WTC11 (cell line): ENCODE results near the gene PPTC7. TPM values are rescaled to one million over a fixed set of nuclear protein-coding genes. Genes with fewer than 3 reads are reported as not detected.

Experiments
- ATF1 ChIP-seq: sonication (generic); formaldehyde crosslinking; IDR thresholded peaks from 2 replicates; pipeline ENCODE4 v1.8.1; 2023; ENCODE audit warnings: mild to moderate bottlenecking, moderate library complexity, missing genetic modification reagents
- CBFB ChIP-seq: sonication (generic); formaldehyde crosslinking; IDR thresholded peaks from 2 replicates; pipeline ENCODE4 v1.8.1; 2022; ENCODE audit warnings: mild to moderate bottlenecking, low read depth, missing genetic modification reagents
- ELF4 ChIP-seq: sonication (generic); formaldehyde crosslinking; IDR thresholded peaks from 2 replicates; pipeline ENCODE4 v1.8.1; 2022; ENCODE audit warnings: low read depth, mild to moderate bottlenecking, moderate library complexity, missing genetic modification reagents
- EMX1 ChIP-seq: fragments of 250-450 bp; sonication (Bioruptor Pico); IDR thresholded peaks from 2 replicates; pipeline ENCODE4 v1.8.0; 2021; ENCODE audit warnings: mild to moderate bottlenecking
- FOXP1 ChIP-seq: sonication (generic); formaldehyde crosslinking; IDR thresholded peaks from 2 replicates; pipeline ENCODE4 v1.8.0; 2022; ENCODE audit warnings: missing genetic modification reagents, mild to moderate bottlenecking, moderate library complexity, borderline replicate concordance
- KAT7 ChIP-seq: sonication (generic); formaldehyde crosslinking; IDR thresholded peaks from 2 replicates; pipeline ENCODE4 v1.8.1; 2023; ENCODE audit warnings: missing genetic modification reagents, mild to moderate bottlenecking, borderline replicate concordance
- MXD4 ChIP-seq: fragments of 250-450 bp; sonication (Bioruptor Pico); IDR thresholded peaks from 2 replicates; pipeline ENCODE4 v1.8.0; 2021; ENCODE audit warnings: mild to moderate bottlenecking, moderate library complexity, borderline replicate concordance
- MYBL2 ChIP-seq: sonication (generic); formaldehyde crosslinking; IDR thresholded peaks from 2 replicates; pipeline ENCODE4 v1.8.1; 2023; ENCODE audit warnings: mild to moderate bottlenecking, moderate library complexity, missing genetic modification reagents
- NFE2L1 ChIP-seq: sonication (generic); formaldehyde crosslinking; IDR thresholded peaks from 2 replicates; pipeline ENCODE4 v1.8.1; 2023; ENCODE audit warnings: missing genetic modification reagents
- NR1H2 ChIP-seq: sonication (generic); formaldehyde crosslinking; IDR thresholded peaks from 2 replicates; pipeline ENCODE4 v1.9.0; 2021; ENCODE audit warnings: mild to moderate bottlenecking, moderate library complexity, missing genetic modification reagents
- RORB ChIP-seq: fragments of 250-450 bp; sonication (Bioruptor Pico); IDR thresholded peaks from 2 replicates; pipeline ENCODE4 v1.9.0; 2021; ENCODE audit warnings: mild to moderate bottlenecking
- SOX15 ChIP-seq: fragments of 250-450 bp; sonication (Bioruptor Pico); IDR thresholded peaks from 2 replicates; pipeline ENCODE4 v1.9.0; 2021; ENCODE audit warnings: mild to moderate bottlenecking
- total RNA-seq: library from RNA; stranded (reverse); gene quantifications from 3 replicates; pipeline ENCODE4 v1.2.3, GENCODE V29; 2021
- TF ChIP-seq, protein P1 (sequence below): sonication (generic); formaldehyde crosslinking; IDR thresholded peaks from 2 replicates; pipeline ENCODE4 v1.8.0; 2022; ENCODE audit warnings: mild to moderate bottlenecking, missing genetic modification reagents
- TF ChIP-seq, protein P2 (sequence below): sonication (generic); formaldehyde crosslinking; IDR thresholded peaks from 2 replicates; pipeline ENCODE4 v1.8.1; 2023; ENCODE audit warnings: mild to moderate bottlenecking, moderate library complexity, missing genetic modification reagents
- TF ChIP-seq, protein P3 (sequence below): sonication (generic); formaldehyde crosslinking; IDR thresholded peaks from 2 replicates; pipeline ENCODE4 v1.8.0; 2023; ENCODE audit warnings: missing genetic modification reagents, mild to moderate bottlenecking, borderline replicate concordance
- TF ChIP-seq, protein P4 (sequence below): fragments of 250-450 bp; sonication (Bioruptor Pico); IDR thresholded peaks from 2 replicates; pipeline ENCODE4 v1.9.0; 2021; ENCODE audit warnings: mild to moderate bottlenecking
- TF ChIP-seq, protein P5 (sequence below): sonication (generic); formaldehyde crosslinking; IDR thresholded peaks from 2 replicates; pipeline ENCODE4 v1.8.1; 2023; ENCODE audit warnings: mild to moderate bottlenecking, missing genetic modification reagents
- TF ChIP-seq, protein P6 (sequence below): fragments of 250-450 bp; sonication (Bioruptor Pico); IDR thresholded peaks from 2 replicates; pipeline ENCODE4 v1.9.0; 2021; ENCODE audit warnings: moderate library complexity, mild to moderate bottlenecking, inconsistent platforms, borderline replicate concordance
- TF ChIP-seq, protein P7 (sequence below): sonication (generic); formaldehyde crosslinking; conservative IDR thresholded peaks from 2 replicates; pipeline ENCODE4 v1.8.1; 2023; ENCODE audit warnings: mild to moderate bottlenecking, low read depth, missing genetic modification reagents, moderate library complexity
- TF ChIP-seq, protein P8 (sequence below): sonication (generic); formaldehyde crosslinking; IDR thresholded peaks from 2 replicates; pipeline ENCODE4 v1.8.0; 2022; ENCODE audit warnings: mild to moderate bottlenecking, missing genetic modification reagents
- TF ChIP-seq, protein P9 (sequence below): sonication (generic); formaldehyde crosslinking; IDR thresholded peaks from 2 replicates; pipeline ENCODE4 v1.8.1; 2022; ENCODE audit warnings: missing genetic modification reagents, borderline replicate concordance

PPTC7 gene
- total RNA-seq, 1 experiment from 2014 or later: 15.6 TPM

DNA sequence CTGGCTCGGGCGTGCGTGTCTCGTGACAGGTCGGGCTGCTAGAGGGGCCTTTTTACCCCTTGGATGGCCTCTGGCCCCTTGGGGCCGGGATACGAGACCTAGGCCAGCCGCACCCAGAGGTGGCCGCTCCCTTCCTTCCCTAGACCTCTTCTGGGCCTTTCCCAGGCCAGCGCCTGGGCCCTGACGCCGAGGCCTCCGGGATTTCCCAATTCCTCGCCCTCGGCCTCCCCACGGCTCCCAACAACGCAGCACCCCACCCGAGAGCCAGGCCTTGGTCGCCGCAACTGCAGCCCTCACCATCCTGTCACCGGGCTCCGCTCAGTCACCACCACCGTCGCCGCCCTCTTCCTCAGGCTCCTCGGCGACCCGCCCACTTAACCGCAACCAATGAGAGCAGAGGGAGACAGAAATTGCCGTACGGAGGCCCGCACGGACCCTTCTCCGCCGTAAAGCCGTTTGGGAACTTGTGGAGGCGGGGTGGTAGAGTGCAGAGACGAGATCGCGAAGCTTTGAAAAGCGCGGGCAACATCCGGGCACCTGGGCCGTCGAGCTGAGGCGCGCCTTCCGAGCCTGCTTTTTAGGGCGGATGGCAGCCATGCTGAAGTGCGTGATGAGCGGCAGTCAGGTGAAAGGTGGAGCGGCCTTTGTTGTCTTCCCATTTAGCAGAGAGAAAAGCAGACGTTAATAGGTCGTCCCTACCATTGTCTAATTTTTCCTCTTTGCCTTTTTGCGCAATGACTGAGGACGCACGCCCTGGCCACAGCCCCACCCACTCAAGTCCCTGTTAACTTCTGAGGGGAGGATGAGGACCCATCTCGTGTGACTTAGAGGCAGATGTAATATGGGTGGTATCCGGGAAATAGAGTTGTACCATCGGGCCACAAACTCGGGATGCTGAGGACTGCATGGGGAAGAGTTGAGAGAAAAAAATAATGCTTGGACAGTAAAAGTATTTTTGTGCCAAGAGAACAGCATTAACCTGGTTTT, 81.1 kb downstream of the PPTC7 start, which contains the start of the genes RAD9B and VPS29 (continued):
- TF ChIP-seq, protein P1, sequence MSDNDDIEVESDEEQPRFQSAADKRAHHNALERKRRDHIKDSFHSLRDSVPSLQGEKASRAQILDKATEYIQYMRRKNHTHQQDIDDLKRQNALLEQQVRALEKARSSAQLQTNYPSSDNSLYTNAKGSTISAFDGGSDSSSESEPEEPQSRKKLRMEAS (CRISPR knock-in tag): peak; percentile 100
- TF ChIP-seq, protein P2, sequence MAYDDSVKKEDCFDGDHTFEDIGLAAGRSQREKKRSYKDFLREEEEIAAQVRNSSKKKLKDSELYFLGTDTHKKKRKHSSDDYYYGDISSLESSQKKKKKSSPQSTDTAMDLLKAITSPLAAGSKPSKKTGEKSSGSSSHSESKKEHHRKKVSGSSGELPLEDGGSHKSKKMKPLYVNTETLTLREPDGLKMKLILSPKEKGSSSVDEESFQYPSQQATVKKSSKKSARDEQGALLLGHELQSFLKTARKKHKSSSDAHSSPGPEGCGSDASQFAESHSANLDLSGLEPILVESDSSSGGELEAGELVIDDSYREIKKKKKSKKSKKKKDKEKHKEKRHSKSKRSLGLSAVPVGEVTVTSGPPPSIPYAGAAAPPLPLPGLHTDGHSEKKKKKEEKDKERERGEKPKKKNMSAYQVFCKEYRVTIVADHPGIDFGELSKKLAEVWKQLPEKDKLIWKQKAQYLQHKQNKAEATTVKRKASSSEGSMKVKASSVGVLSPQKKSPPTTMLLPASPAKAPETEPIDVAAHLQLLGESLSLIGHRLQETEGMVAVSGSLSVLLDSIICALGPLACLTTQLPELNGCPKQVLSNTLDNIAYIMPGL (CRISPR knock-in tag): peak; percentile 96
- TF ChIP-seq, protein P3, sequence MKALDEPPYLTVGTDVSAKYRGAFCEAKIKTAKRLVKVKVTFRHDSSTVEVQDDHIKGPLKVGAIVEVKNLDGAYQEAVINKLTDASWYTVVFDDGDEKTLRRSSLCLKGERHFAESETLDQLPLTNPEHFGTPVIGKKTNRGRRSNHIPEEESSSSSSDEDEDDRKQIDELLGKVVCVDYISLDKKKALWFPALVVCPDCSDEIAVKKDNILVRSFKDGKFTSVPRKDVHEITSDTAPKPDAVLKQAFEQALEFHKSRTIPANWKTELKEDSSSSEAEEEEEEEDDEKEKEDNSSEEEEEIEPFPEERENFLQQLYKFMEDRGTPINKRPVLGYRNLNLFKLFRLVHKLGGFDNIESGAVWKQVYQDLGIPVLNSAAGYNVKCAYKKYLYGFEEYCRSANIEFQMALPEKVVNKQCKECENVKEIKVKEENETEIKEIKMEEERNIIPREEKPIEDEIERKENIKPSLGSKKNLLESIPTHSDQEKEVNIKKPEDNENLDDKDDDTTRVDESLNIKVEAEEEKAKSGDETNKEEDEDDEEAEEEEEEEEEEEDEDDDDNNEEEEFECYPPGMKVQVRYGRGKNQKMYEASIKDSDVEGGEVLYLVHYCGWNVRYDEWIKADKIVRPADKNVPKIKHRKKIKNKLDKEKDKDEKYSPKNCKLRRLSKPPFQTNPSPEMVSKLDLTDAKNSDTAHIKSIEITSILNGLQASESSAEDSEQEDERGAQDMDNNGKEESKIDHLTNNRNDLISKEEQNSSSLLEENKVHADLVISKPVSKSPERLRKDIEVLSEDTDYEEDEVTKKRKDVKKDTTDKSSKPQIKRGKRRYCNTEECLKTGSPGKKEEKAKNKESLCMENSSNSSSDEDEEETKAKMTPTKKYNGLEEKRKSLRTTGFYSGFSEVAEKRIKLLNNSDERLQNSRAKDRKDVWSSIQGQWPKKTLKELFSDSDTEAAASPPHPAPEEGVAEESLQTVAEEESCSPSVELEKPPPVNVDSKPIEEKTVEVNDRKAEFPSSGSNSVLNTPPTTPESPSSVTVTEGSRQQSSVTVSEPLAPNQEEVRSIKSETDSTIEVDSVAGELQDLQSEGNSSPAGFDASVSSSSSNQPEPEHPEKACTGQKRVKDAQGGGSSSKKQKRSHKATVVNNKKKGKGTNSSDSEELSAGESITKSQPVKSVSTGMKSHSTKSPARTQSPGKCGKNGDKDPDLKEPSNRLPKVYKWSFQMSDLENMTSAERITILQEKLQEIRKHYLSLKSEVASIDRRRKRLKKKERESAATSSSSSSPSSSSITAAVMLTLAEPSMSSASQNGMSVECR (CRISPR knock-in tag): peak; percentile 100
- TF ChIP-seq, protein P4, sequence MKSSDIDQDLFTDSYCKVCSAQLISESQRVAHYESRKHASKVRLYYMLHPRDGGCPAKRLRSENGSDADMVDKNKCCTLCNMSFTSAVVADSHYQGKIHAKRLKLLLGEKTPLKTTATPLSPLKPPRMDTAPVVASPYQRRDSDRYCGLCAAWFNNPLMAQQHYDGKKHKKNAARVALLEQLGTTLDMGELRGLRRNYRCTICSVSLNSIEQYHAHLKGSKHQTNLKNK (CRISPR knock-in tag): no peak
- TF ChIP-seq CBFB (peak; percentile 99), NR1H2 (CRISPR knock-in tag) (peak; percentile 98), SOX15 (CRISPR knock-in tag) (no peak), ATF1 (peak; percentile 99), MYBL2 (CRISPR knock-in tag) (peak; percentile 99), KAT7 (CRISPR knock-in tag) (peak; percentile 99), MXD4 (no peak), EMX1 (CRISPR knock-in tag) (no peak), NFE2L1 (CRISPR knock-in tag) (peak; percentile 100), RORB (CRISPR knock-in tag) (no peak), FOXP1 (CRISPR knock-in tag) (peak; percentile 100), ELF4 (CRISPR knock-in tag) (peak; percentile 98)
- TF ChIP-seq, protein P5, sequence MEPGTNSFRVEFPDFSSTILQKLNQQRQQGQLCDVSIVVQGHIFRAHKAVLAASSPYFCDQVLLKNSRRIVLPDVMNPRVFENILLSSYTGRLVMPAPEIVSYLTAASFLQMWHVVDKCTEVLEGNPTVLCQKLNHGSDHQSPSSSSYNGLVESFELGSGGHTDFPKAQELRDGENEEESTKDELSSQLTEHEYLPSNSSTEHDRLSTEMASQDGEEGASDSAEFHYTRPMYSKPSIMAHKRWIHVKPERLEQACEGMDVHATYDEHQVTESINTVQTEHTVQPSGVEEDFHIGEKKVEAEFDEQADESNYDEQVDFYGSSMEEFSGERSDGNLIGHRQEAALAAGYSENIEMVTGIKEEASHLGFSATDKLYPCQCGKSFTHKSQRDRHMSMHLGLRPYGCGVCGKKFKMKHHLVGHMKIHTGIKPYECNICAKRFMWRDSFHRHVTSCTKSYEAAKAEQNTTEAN (CRISPR knock-in tag): peak; percentile 99
- TF ChIP-seq, protein P6, sequence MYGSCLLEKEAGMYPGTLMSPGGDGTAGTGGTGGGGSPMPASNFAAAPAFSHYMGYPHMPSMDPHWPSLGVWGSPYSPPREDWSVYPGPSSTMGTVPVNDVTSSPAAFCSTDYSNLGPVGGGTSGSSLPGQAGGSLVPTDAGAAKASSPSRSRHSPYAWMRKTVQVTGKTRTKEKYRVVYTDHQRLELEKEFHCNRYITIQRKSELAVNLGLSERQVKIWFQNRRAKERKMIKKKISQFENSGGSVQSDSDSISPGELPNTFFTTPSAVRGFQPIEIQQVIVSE: no peak
- TF ChIP-seq, protein P7, sequence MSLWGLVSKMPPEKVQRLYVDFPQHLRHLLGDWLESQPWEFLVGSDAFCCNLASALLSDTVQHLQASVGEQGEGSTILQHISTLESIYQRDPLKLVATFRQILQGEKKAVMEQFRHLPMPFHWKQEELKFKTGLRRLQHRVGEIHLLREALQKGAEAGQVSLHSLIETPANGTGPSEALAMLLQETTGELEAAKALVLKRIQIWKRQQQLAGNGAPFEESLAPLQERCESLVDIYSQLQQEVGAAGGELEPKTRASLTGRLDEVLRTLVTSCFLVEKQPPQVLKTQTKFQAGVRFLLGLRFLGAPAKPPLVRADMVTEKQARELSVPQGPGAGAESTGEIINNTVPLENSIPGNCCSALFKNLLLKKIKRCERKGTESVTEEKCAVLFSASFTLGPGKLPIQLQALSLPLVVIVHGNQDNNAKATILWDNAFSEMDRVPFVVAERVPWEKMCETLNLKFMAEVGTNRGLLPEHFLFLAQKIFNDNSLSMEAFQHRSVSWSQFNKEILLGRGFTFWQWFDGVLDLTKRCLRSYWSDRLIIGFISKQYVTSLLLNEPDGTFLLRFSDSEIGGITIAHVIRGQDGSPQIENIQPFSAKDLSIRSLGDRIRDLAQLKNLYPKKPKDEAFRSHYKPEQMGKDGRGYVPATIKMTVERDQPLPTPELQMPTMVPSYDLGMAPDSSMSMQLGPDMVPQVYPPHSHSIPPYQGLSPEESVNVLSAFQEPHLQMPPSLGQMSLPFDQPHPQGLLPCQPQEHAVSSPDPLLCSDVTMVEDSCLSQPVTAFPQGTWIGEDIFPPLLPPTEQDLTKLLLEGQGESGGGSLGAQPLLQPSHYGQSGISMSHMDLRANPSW (CRISPR knock-in tag): 0 out of 2 replicates have a peak, but pooled peaks have one; percentile 94
- TF ChIP-seq, protein P8, sequence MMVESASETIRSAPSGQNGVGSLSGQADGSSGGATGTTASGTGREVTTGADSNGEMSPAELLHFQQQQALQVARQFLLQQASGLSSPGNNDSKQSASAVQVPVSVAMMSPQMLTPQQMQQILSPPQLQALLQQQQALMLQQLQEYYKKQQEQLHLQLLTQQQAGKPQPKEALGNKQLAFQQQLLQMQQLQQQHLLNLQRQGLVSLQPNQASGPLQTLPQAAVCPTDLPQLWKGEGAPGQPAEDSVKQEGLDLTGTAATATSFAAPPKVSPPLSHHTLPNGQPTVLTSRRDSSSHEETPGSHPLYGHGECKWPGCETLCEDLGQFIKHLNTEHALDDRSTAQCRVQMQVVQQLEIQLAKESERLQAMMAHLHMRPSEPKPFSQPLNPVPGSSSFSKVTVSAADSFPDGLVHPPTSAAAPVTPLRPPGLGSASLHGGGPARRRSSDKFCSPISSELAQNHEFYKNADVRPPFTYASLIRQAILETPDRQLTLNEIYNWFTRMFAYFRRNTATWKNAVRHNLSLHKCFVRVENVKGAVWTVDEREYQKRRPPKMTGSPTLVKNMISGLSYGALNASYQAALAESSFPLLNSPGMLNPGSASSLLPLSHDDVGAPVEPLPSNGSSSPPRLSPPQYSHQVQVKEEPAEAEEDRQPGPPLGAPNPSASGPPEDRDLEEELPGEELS (CRISPR knock-in tag): peak; percentile 100
- TF ChIP-seq, protein P9, sequence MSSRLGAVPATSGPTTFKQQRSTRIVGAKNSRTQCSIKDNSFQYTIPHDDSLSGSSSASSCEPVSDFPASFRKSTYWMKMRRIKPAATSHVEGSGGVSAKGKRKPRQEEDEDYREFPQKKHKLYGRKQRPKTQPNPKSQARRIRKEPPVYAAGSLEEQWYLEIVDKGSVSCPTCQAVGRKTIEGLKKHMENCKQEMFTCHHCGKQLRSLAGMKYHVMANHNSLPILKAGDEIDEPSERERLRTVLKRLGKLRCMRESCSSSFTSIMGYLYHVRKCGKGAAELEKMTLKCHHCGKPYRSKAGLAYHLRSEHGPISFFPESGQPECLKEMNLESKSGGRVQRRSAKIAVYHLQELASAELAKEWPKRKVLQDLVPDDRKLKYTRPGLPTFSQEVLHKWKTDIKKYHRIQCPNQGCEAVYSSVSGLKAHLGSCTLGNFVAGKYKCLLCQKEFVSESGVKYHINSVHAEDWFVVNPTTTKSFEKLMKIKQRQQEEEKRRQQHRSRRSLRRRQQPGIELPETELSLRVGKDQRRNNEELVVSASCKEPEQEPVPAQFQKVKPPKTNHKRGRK: 0 out of 2 replicates have a peak, but pooled peaks have one; percentile 70
